Pancreas (tissue), 10 donors: Measurements from ENCODE around the gene PRR7. TPM values are rescaled to one million over a fixed set of nuclear protein-coding genes. Genes with fewer than 3 reads are reported as not detected.

Source experiments
- ATAC-seq, 4 donors: fragments of 200-7000 bp; cut with Tn5 transposase; one replicate each; pipeline versions ENCODE4 v1.8.0 to v1.9.1; 2020; ENCODE audit warnings: mild to moderate bottlenecking in 4 of 4, moderate library complexity in 4 of 4
- DNase-seq, 6 donors: peaks; one replicate each; pipeline ENCODE4 v3.0.0-alpha.2; 2020
- FAIRE-seq: peaks from 2 replicates; lab custom pipeline; 2012; peaks lifted over from hg19 to GRCh38; lab: Jason Lieb, UNC
- H3K27ac ChIP-seq, 4 donors: fragments of 200-600 bp; sonication (generic); 1 replicate in 3 of 4; 2 replicates in 1 of 4; pipeline versions ENCODE4 v1.5.0 to v1.8.0; 2020
- H3K27me3 ChIP-seq, 4 donors: fragments of 200-600 bp; one replicate each; pipeline ENCODE4 v1.8.0; 2021
- H3K36me3 ChIP-seq, 3 donors: fragments of 200-600 bp; sonication (generic) in 1 of 3; one replicate each; pipeline versions ENCODE4 v1.5.0 to v1.8.0; 2020 to 2021
- H3K4me1 ChIP-seq, 3 donors: fragments of 200-600 bp; one replicate each; pipeline ENCODE4 v1.8.0; 2021
- H3K4me3 ChIP-seq, 4 donors: fragments of 200-600 bp; sonication (generic) in 2 of 4; one replicate each; pipeline versions ENCODE4 v1.5.0 to v1.8.0; 2020 to 2021
- H3K9me3 ChIP-seq, 4 donors: fragments of 200-600 bp; one replicate each; pipeline ENCODE4 v1.8.0; 2021
- WGBS, 2 donors: extraction: QIAGEN DNeasy Blood & Tissue Kit; methylation state at CpG; one replicate each; pipeline ENCODE4 v1.1.7; 2013; 5-methylcytosine and 5-hydroxymethylcytosine counted together
- intact Hi-C, 3 donors: fragments of 100-400 bp; cut with DNase I; formaldehyde crosslinking; loops; one replicate each; pipeline versions ENCODE4 v1.11.1 to v1.14.2; 2022
- polyA plus RNA-seq, 2 donors: library from polyadenylated mRNA; stranded (reverse); fragments of 200-250 nt; gene quantifications; one replicate each; pipeline ENCODE4 v1.2.3, GENCODE V29; 2013
- total RNA-seq, 6 donors: library from RNA; stranded (reverse); fragmentation: NEBNext Ultra II Directional in 4 of 6; extraction: Animal tissue kit (Norgen Biotek cat#: 25700) in 4 of 6; gene quantifications; one replicate each; pipeline versions ENCODE4 v1.2.1 to v1.2.4, GENCODE V29; 2021 to 2023
- TF ChIP-seq, protein P1 (sequence below), 4 donors: fragments of 200-600 bp; sonication (generic) in 3 of 4; IDR thresholded peaks; one replicate each; pipeline versions ENCODE4 v1.5.0 to v1.8.0; 2021; ENCODE audit warnings: antibody characterized with exemption in 4 of 4
- donor health status: healthy with polysubstance abuse.
- donor health status: DM: no; HTN: no; CAD: no; lungs with moderate emphysema.
- donor health status: DM: no; HTN: no; CAD: no.
- donor health status: control.
- donor health status: control.
- donor health status: Bipolar disorder and iron deficiency.
- donor health status: DM: yes; HTN: yes; CAD: no.
- donor health status: DM: no; HTN: no; CAD: no.
- donor health status: DM: no; HTN: no; CAD: no.
- donor health status: DM: yes; HTN: yes; CAD: no.

The PRR7 gene
- total and polyA plus RNA-seq, 8 donors, result 1.7 to 3.5 (median 2.7) TPM

DNA sequence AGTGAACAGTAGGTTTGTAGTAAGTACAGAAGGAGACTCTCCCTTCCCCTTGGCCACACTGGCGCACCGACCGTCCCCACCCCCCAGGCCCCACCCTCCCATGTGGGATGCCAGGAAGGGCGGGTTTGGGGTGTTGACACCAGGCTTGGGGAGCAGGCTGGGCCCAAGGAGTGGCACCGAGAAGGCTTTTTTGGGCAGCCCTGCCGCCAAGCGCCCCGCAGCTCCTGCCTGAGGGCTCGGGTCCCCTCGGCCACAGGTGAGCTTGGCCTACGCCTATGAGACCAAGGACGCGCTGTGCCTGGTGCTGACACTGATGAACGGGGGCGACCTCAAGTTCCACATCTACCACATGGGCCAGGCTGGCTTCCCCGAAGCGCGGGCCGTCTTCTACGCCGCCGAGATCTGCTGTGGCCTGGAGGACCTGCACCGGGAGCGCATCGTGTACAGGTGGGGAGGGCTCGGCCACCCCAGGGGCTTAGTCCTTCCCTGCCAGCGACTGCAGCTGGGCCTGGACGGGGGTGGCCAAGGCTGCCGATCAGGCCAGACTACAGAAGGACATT lies 12.9 kb upstream of the PRR7 start:
- Histone ChIP-seq H3K27me3 (no peaks in the 10 kb centered on the region), H3K27ac (no peak overlapping the region), H3K4me3 (no peak overlapping the region), H3K9me3 (no peaks in the 10 kb centered on the region), H3K4me1 (no peaks in the 10 kb centered on the region), H3K36me3 (peaks cover 2 to 33% (median 9%) of the 10 kb centered on the region in 3 donors)
- intact Hi-C loops, result no loop called here
- FAIRE-seq, result no peak
- DNase-seq, result peak in 2 of 6 donors; percentile 48 to 70
- TF ChIP-seq, protein P1, sequence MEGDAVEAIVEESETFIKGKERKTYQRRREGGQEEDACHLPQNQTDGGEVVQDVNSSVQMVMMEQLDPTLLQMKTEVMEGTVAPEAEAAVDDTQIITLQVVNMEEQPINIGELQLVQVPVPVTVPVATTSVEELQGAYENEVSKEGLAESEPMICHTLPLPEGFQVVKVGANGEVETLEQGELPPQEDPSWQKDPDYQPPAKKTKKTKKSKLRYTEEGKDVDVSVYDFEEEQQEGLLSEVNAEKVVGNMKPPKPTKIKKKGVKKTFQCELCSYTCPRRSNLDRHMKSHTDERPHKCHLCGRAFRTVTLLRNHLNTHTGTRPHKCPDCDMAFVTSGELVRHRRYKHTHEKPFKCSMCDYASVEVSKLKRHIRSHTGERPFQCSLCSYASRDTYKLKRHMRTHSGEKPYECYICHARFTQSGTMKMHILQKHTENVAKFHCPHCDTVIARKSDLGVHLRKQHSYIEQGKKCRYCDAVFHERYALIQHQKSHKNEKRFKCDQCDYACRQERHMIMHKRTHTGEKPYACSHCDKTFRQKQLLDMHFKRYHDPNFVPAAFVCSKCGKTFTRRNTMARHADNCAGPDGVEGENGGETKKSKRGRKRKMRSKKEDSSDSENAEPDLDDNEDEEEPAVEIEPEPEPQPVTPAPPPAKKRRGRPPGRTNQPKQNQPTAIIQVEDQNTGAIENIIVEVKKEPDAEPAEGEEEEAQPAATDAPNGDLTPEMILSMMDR (IDR thresholded peaks at IDR 0.05), result no peak
- WGBS, 2 donors, result 94% methylated on average over 26 to 29 of the region's 29 CpGs
- ATAC-seq, result no peak

DNA sequence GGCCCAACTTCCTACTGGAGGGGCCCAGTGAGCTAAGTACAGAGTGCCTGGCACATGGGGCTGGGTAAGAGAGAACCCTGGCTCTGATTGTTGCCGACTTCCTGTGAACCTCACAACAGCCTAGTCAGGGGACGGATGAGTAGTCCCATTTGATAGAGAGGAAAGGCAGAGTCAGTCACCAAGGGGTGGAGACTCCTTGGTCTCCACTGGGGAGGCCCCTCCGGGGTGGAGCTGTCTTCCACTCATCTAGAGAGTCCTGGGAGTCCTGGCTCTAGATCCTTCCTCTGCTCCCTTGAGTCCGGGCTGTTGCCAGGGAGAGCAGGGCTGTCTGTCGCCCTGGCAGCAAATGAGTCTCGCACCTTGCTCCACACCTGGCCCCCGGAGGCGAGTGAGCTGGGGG lies 12.2 kb upstream of the PRR7 start:
- Histone ChIP-seq H3K36me3 (peaks cover 2 to 33% (median 9%) of the 10 kb centered on the region in 3 donors), H3K27ac (no peak overlapping the region), H3K4me3 (no peak overlapping the region), H3K27me3 (no peaks in the 10 kb centered on the region), H3K9me3 (no peaks in the 10 kb centered on the region), H3K4me1 (no peaks in the 10 kb centered on the region)
- FAIRE-seq, result no peak
- TF ChIP-seq, protein P1 (IDR thresholded peaks at IDR 0.05), result no peak
- ATAC-seq, result peak in 2 of 4 donors; percentile 23 to 33
- peak in 2 of 6 donors; percentile 46 to 50 for DNase-seq
- 87 to 95% methylated on average over 8 of the region's 8 CpGs for WGBS, 2 donors
- intact Hi-C loops, result no loop called here

DNA sequence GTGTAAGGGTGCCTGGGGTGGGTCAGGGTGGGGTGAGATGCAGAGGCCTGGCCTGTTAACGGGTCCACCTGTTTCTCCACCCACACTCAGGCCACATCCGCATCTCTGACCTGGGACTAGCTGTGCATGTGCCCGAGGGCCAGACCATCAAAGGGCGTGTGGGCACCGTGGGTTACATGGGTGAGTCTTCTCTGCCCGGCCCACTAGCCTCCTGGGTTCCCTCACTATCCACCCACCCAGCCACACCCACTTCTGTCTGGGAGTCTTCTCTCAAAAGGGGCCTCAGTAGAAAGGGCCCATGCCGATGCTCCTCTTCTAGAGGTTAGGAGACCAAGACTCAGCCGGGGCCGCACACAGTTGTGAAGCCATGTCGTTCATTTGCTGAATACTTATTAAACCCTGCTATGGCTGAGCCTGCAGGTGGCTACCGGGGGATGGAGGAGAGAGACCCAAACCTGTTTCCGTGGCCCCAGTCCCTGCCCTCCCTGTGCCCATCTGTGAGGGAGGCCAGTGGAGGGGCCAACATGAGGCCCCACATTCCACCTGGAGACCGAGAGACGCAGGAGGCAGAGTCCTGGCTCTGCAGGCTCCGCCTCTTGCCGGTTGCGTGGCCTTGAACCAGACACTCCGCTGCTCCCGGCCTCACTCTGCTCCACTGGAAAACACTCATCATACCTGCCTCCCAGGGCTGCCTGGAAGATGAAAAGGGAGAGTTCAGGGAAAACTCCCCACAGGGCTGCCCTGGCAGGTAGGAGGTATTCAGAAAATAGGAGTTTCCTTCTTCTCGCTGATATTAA lies 11.5 kb upstream of the PRR7 start:
- H3K4me1 ChIP-seq, result no peaks in the 10 kb centered on the region
- H3K27me3 ChIP-seq, result no peaks in the 10 kb centered on the region
- TF ChIP-seq, protein P1 (IDR thresholded peaks at IDR 0.05), result no peak
- peaks cover 2 to 33% (median 9%) of the 10 kb centered on the region in 3 donors for H3K36me3 ChIP-seq
- H3K9me3 ChIP-seq, result no peaks in the 10 kb centered on the region
- no peak for DNase-seq
- no peak for ATAC-seq
- no peak overlapping the region for H3K27ac ChIP-seq
- 91% methylated on average over 20 of the region's 20 CpGs for WGBS, 2 donors
- FAIRE-seq, result no peak
- H3K4me3 ChIP-seq, result no peak overlapping the region
- intact Hi-C loops, result no loop called here

- ATAC-seq (no peak), FAIRE-seq (no peak), DNase-seq (peak in 3 of 6 donors; percentile 13 to 65 (median 38))
- Histone ChIP-seq H3K36me3 (peaks cover 2 to 33% (median 9%) of the 10 kb centered on the region in 3 donors), H3K4me1 (no peaks in the 10 kb centered on the region), H3K9me3 (no peaks in the 10 kb centered on the region), H3K27ac (no peak overlapping the region), H3K27me3 (no peaks in the 10 kb centered on the region), H3K4me3 (no peak overlapping the region)
- WGBS, 2 donors, result 94 to 95% methylated on average over 37 of the region's 37 CpGs
- TF ChIP-seq, protein P1 (IDR thresholded peaks at IDR 0.05), result no peak
- intact Hi-C loops, result no loop called here
Measured at GRCh38 chr5:177435847-177436536, 10.6 kb upstream of the PRR7 start.
